ENCODE measurements around the gene CLCN4.

Gene CLCN4

GRCh38 chrX:10166248-10166716, 9.5 kb downstream of the CLCN4 start:
- in situ Hi-C loops (cut with MboI; ENCODE audit: low sequenced_read_pairs) = no loop called here

- in situ Hi-C loops (cut with MboI; ENCODE audit: low sequenced_read_pairs) = no loop called here
Measured at GRCh38 chrX:10166731-10167151, 10.0 kb downstream of the CLCN4 start.

- in situ Hi-C loops (cut with MboI; ENCODE audit: low sequenced_read_pairs) = no loop called here
Measured at GRCh38 chrX:10167573-10167972, 10.8 kb downstream of the CLCN4 start.

- in situ Hi-C loops (cut with MboI; ENCODE audit: low sequenced_read_pairs) = no loop called here
Measured at GRCh38 chrX:10168226-10168625, 11.5 kb downstream of the CLCN4 start.

- in situ Hi-C loops (cut with MboI; ENCODE audit: low sequenced_read_pairs) = no loop called here
Measured at GRCh38 chrX:10169175-10169574, 12.4 kb downstream of the CLCN4 start.

GRCh38 chrX:10171249-10171648, 14.5 kb downstream of the CLCN4 start:
- in situ Hi-C loops (cut with MboI; ENCODE audit: low sequenced_read_pairs) = no loop called here

- in situ Hi-C loops (cut with MboI; ENCODE audit: low sequenced_read_pairs) = no loop called here
Measured at GRCh38 chrX:10172877-10173276, 16.1 kb downstream of the CLCN4 start.

- in situ Hi-C loops (cut with MboI; ENCODE audit: low sequenced_read_pairs) = no loop called here
Measured at GRCh38 chrX:10173331-10173900, 16.6 kb downstream of the CLCN4 start.

GRCh38 chrX:10174051-10174450, 17.3 kb downstream of the CLCN4 start:
- in situ Hi-C loops (cut with MboI; ENCODE audit: low sequenced_read_pairs) = no loop called here

- in situ Hi-C loops (cut with MboI; ENCODE audit: low sequenced_read_pairs) = no loop called here
Measured at GRCh38 chrX:10174810-10175209, 18.0 kb downstream of the CLCN4 start.

- in situ Hi-C loops (cut with MboI; ENCODE audit: low sequenced_read_pairs) = no loop called here
Measured at GRCh38 chrX:10175319-10175871, 18.6 kb downstream of the CLCN4 start.

- in situ Hi-C loops (cut with MboI; ENCODE audit: low sequenced_read_pairs) = no loop called here
Measured at GRCh38 chrX:10176121-10177003, 19.6 kb downstream of the CLCN4 start.

- in situ Hi-C loops (cut with MboI; ENCODE audit: low sequenced_read_pairs) = no loop called here
Measured at GRCh38 chrX:10177004-10177396, 20.2 kb downstream of the CLCN4 start.

- in situ Hi-C loops (cut with MboI; ENCODE audit: low sequenced_read_pairs) = no loop called here
Measured at GRCh38 chrX:10177601-10178000, 20.8 kb downstream of the CLCN4 start.

- in situ Hi-C loops (cut with MboI; ENCODE audit: low sequenced_read_pairs) = no loop called here
Measured at GRCh38 chrX:10178866-10179463, 22.2 kb downstream of the CLCN4 start.

- in situ Hi-C loops (cut with MboI; ENCODE audit: low sequenced_read_pairs) = no loop called here
Measured at GRCh38 chrX:10183760-10184159, 27.0 kb downstream of the CLCN4 start.

GRCh38 chrX:10184411-10184810, 27.6 kb downstream of the CLCN4 start:
- in situ Hi-C loops (cut with MboI; ENCODE audit: low sequenced_read_pairs) = no loop called here

- in situ Hi-C loops (cut with MboI; ENCODE audit: low sequenced_read_pairs) = no loop called here
Measured at GRCh38 chrX:10186355-10186754, 29.6 kb downstream of the CLCN4 start.

- in situ Hi-C loops (cut with MboI; ENCODE audit: low sequenced_read_pairs) = no loop called here
Measured at GRCh38 chrX:10187421-10187820, 30.6 kb downstream of the CLCN4 start.

GRCh38 chrX:10189317-10190268, 32.8 kb downstream of the CLCN4 start:
- in situ Hi-C loops (cut with MboI; ENCODE audit: low sequenced_read_pairs) = no loop called here
